OCI-M1 (cell line): ENCODE data around the gene DNAJC25.
"Not testable (repeated sequence)": the region's sequence is repeated elsewhere in the genome, so short reads cannot be mapped to it uniquely, and the experiment has no call there.

Source experiments
- DNase-seq: peaks from one replicate; lab custom pipeline; 2025; lab: John Stamatoyannopoulos, UW

The DNAJC25 gene

DNA sequence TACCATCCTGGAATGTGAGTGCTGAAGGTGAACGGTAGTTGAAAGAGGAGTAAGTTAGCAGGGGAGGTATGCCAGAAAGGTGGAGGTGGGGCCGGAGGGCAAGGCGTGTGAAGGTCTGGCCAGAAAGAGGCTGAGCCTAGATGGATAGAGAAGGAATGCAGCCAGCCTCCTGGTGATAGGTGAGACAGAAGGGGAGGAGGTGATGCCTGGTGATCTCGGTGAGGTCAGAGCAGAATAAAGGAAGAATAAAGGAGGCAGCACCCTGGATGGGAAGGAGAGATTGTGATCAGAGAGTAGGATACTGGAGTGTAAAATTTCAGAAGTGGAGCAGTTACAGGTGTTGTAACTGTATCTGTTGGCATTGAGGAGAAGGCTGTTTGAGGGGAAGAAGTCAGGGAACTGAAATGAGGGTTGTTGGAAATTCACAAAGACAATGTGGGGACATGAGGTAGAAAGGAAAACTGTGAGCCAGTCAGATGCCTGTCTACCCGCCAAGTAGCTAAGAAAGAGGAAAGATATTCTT lies 32.2 kb downstream of the DNAJC25 start:
- no peak for DNase-seq

GRCh38 chr9:111668026-111668573 lies 37.0 kb downstream of the DNAJC25 start:
- no peak for DNase-seq

GRCh38 chr9:111668601-111669000 lies 37.5 kb downstream of the DNAJC25 start:
- not testable (repeated sequence) for DNase-seq

- DNase-seq = no peak
These were observed 43.2 kb downstream of the DNAJC25 start for GRCh38 chr9:111674319-111674718.

DNA sequence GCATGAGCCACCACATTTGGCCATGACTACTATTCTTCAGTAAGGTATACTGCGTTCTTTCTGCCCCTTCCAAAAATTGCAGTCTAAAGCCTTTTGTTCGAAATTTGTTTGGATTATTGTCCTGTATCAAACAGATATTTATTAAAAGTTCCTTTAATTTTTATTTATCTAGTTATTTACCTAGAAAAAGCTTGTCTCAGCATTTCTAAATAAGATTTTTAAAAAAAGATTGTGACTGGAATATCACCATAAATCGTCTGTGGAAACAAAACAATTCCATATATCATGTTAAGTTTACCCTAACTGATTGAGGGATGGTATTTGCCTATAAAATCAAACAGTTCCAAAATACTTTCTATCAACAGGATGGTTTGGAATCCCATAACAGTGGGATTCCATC lies 45.0 kb downstream of the DNAJC25 start:
- DNase-seq = no peak

GRCh38 chr9:111678293-111678692 lies 47.2 kb downstream of the DNAJC25 start:
- no peak for DNase-seq

- DNase-seq = no peak
These were observed 48.1 kb downstream of the DNAJC25 start for GRCh38 chr9:111679199-111679598.

- DNase-seq = peak; percentile 5
These were observed 52.3 kb downstream of the DNAJC25 start for GRCh38 chr9:111683392-111683791.

GRCh38 chr9:111691672-111692329 lies 60.7 kb downstream of the DNAJC25 start:
- DNase-seq = peak; percentile 78

GRCh38 chr9:111696796-111697195 lies 65.7 kb downstream of the DNAJC25 start:
- no peak for DNase-seq

DNA sequence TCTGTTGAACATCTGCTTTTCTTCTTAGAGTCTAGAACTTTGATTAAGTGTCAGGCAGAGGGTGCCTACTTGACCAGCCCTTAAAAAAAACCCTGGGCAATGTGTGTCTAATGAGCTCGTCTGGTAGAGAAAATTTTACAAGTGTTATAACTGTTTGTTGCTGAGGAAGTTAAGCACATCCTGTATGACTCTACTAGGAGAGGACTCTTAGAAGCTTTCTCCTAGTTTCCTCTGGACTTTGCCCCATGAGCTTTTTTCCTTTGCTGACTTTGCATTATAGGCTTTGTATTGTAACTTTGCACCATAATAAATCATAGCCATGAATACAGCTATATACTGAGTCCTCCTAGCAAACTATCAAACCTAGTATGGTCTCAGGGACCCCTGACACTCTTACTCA lies 69.6 kb downstream of the DNAJC25 start:
- no peak for DNase-seq
